Measurements from ENCODE around the gene TRA2B. TPM values are rescaled to one million over a fixed set of nuclear protein-coding genes. Genes with fewer than 3 reads are reported as not detected.

TRA2B gene
- total RNA-seq = 10 to 100 TPM; 38.7 to 99.5 (median 68.8) TPM
- polyA plus RNA-seq = 10 to 100 TPM; 60.5 to 86.6 (median 86.5) TPM
- long read RNA-seq, donor 1, transcript TRA2B-205 (9 exons, 2,952 nt) = major isoform, 12 of 17 reads
- long read RNA-seq, donor 1, partial matches to known transcripts = 2 of 17 reads
- long read RNA-seq, donor 1, other reads (novel, unspliced or antisense) = 0 of 17 reads
- long read RNA-seq, donor 2, transcript TRA2B-212 (2 exons, 538 nt) = major isoform, 21 of 57 reads
- long read RNA-seq, donor 2, transcript TRA2B-205 (9 exons, 2,952 nt) = minor isoform, 18 of 57 reads
- long read RNA-seq, donor 2, partial matches to known transcripts = 2 of 57 reads
- long read RNA-seq, donor 2, other reads (novel, unspliced or antisense) = 8 of 57 reads

DNA sequence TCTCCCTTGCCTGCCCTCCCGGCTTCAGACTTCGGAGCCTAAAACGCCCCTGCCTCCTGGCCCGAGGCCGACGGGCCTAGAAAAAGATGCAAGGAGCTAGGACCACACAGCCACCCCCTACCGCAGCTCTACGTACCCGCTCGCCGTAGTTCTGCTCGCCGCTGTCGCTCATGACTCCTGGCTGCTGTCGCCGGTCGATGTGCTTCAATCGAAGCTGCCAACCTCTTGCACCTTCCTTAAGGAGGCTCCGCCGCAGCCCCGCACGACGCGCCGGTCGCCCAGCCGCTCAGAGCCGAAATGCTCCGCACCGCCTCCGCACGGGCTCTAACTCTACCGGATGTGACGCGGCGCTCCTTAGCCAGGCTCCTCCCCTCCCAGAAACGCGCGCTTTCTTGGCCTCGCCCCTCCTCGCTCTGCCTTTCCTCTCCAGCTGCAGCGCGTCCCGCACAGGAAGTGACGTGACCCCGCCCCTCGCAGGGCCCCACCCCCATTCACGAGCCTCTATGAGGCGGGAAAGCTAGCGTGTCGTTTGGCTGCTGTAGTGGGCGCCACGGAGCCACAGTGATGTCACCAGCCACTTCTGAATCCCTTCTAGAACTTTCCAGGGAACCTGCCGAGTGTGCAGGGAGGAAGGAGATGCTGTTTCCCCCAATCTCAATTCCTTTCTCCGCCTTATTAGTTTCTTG lies at the start of gene TRA2B:
Gene TRA2B, minus strand, starts transcription at position 326 of the 686 bp plus-strand sequence. Its CDS starts 154 bp downstream, at position 172.
- no peaks in the 10 kb centered on the region for H3K9me3 ChIP-seq
- H3K4me3 ChIP-seq = peak within 1 kb of the TSS; percentile 99
- 2% methylated on average over 51 to 55 of the region's 55 CpGs for WGBS, 3 donors
- ATAC-seq = peak; percentile 96 to 98 (median 98)
- peak; percentile 99 to 100 for DNase-seq
- TF ChIP-seq, protein P1, sequence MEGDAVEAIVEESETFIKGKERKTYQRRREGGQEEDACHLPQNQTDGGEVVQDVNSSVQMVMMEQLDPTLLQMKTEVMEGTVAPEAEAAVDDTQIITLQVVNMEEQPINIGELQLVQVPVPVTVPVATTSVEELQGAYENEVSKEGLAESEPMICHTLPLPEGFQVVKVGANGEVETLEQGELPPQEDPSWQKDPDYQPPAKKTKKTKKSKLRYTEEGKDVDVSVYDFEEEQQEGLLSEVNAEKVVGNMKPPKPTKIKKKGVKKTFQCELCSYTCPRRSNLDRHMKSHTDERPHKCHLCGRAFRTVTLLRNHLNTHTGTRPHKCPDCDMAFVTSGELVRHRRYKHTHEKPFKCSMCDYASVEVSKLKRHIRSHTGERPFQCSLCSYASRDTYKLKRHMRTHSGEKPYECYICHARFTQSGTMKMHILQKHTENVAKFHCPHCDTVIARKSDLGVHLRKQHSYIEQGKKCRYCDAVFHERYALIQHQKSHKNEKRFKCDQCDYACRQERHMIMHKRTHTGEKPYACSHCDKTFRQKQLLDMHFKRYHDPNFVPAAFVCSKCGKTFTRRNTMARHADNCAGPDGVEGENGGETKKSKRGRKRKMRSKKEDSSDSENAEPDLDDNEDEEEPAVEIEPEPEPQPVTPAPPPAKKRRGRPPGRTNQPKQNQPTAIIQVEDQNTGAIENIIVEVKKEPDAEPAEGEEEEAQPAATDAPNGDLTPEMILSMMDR (IDR thresholded peaks at IDR 0.05) = peak; percentile 29
- no peaks in the 10 kb centered on the region for H3K27me3 ChIP-seq (ENCODE audit: insufficient read depth in 3 of 3, low read length in 2 of 3)
- peak within 1 kb of the TSS; percentile 100 for H3K27ac ChIP-seq
- intact Hi-C loops (cut with DNase I) = loop anchor here in 1 of 2 donors (5.0 kb wide), 1 partner anchor 844 kb away; the partner anchor contains the start of gene EIF4A2
- H3K4me1 ChIP-seq = peaks cover 24% of the 10 kb centered on the region
- H3K36me3 ChIP-seq (ENCODE audit: insufficient read depth in 1 of 2, low read depth in 1 of 2) = no peaks in the 10 kb centered on the region

- no peak overlapping the region for H3K27ac ChIP-seq
- WGBS, 3 donors = 84 to 93% (median 88%) methylated on average over 23 of the region's 23 CpGs
These were observed 48.5 kb upstream of the TRA2B start for GRCh38 chr3:185986198-185986777.

DNA sequence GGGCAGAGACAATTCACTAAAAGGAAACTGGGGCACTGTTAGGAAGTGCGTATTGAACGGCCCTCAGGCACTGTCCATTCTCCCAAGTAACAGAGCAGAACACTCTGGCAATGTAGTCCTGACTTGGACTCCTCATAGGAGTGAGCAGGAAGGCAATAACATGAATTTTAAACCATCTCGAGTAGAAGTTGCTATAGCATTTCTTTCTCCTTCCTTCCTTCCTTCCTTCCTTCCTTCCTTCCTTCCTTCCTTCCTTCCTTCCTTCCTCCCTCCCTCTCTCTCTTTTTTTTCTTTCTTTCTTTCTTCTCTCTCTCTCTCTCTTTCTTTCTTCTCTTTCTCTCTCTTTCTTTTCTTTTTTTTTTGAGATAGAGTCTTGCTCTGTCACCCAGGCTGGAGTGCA lies 46.4 kb upstream of the TRA2B start:
- TF ChIP-seq, protein P1 (IDR thresholded peaks at IDR 0.05) = no peak
- Histone ChIP-seq H3K4me3 (no peak overlapping the region), H3K36me3 (ENCODE audit: insufficient read depth in 1 of 2, low read depth in 1 of 2) (peaks cover 0 to 7% of the 10 kb centered on the region in 2 donors), H3K4me1 (no peaks in the 10 kb centered on the region), H3K9me3 (no peaks in the 10 kb centered on the region), H3K27me3 (ENCODE audit: insufficient read depth in 3 of 3, low read length in 2 of 3) (no peaks in the 10 kb centered on the region), H3K27ac (no peak overlapping the region)
- intact Hi-C loops (cut with DNase I) = loop anchor here (5.0 kb wide), 4 partner anchors 258 to 558 kb away; partner anchors contain the start of gene CRYGS (in 1 of the 2)
- 58 to 78% (median 68%) methylated on average over 3 of the region's 3 CpGs for WGBS, 3 donors
- no peak for DNase-seq
- ATAC-seq = peak in 2 of 4 donors; percentile 20

More at GRCh38 chr3:185986198-185986777, 48.5 kb upstream of the TRA2B start:
- TF ChIP-seq, protein P1 (IDR thresholded peaks at IDR 0.05) = no peak
- Histone ChIP-seq H3K4me3 (no peak overlapping the region), H3K4me1 (no peaks in the 10 kb centered on the region), H3K9me3 (no peaks in the 10 kb centered on the region), H3K36me3 (ENCODE audit: insufficient read depth in 1 of 2, low read depth in 1 of 2) (no peaks in the 10 kb centered on the region), H3K27me3 (ENCODE audit: insufficient read depth in 3 of 3, low read length in 2 of 3) (no peaks in the 10 kb centered on the region)
- no peak for DNase-seq
- no peak for ATAC-seq
- intact Hi-C loops (cut with DNase I) = no loop called here

DNA sequence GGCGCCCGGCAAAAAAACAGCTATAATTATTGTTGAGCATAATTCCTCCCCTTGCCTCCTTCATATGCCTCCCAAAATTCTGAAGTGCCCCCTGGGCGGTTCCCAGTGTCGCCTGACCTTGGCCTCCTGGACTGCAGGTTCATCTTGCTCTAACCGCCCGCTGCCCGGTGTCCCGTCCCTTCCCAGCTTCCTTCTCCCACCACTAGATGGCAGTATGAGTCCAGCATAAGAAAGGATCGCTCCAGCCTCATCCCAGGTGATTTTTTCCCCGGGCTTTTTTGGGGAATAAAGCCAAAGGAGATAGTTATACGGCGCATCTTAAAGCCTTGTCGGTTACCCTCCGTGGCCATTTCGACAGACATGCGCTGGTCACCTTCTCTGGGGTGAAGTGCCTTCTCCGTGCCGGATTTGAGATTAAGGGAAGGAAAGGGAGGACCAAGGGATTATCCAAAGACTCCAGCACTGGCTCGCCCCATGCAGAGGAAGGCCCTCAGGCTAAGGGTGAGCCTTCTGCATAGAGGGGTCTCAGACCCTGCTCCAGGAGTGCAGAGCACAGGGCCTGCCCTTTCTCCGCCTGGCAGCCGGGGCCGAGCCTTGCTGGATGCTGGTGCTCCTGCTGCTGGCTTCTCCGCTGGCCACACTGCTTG lies 45.8 kb upstream of the TRA2B start:
- no peak overlapping the region for H3K4me3 ChIP-seq
- 18 to 20% (median 20%) methylated on average over 23 of the region's 23 CpGs for WGBS, 3 donors
- DNase-seq (peak; percentile 39 to 60), ATAC-seq (peak; percentile 95 to 99 (median 96))
- intact Hi-C loops (cut with DNase I) = loop anchor here (1.0 to 5.0 kb wide), 7 partner anchors 259 to 559 kb away; partner anchors contain the start of gene CRYGS (in 1 of the 2)
- peaks cover 0 to 7% of the 10 kb centered on the region in 2 donors for H3K36me3 ChIP-seq (ENCODE audit: insufficient read depth in 1 of 2, low read depth in 1 of 2)
- no peaks in the 10 kb centered on the region for H3K27me3 ChIP-seq (ENCODE audit: insufficient read depth in 3 of 3, low read length in 2 of 3)
- no peaks in the 10 kb centered on the region for H3K4me1 ChIP-seq
- TF ChIP-seq, protein P1 (IDR thresholded peaks at IDR 0.05) = peak; percentile 96
- H3K27ac ChIP-seq = no peak overlapping the region
- H3K9me3 ChIP-seq = no peaks in the 10 kb centered on the region
